ENCODE results near the gene MAGI2.

- TF ChIP-seq POLR2A (IDR thresholded peaks at IDR 0.05; ENCODE audit: low read length), result no peak
- no peak for TF ChIP-seq GATA1 (IDR thresholded peaks at IDR 0.05; ENCODE audit: low read depth, low read length)
Observed at GRCh38 chr7:78197447-78197846, 1256.0 kb downstream of the MAGI2 start.
